GM23248 (cell line): Measurements from ENCODE around the gene DENND6B. TPM values are rescaled to one million over a fixed set of nuclear protein-coding genes. Genes with fewer than 3 reads are reported as not detected.

ENCODE experiments used
- DNase-seq: peaks from one replicate; pipeline ENCODE4 v3.0.0-alpha.2; 2015
- H2AFZ ChIP-seq: fragments of 200-600 bp; sonication (generic); 2 replicates; pipeline ENCODE4 v1.6.1; 2016; ENCODE audit warnings: antibody characterized with exemption
- H3F3A ChIP-seq: fragments of 200-600 bp; sonication (generic); 2 replicates; pipeline ENCODE4 v1.6.1; 2016; ENCODE audit warnings: mild to moderate bottlenecking, antibody characterized with exemption, mixed run types; ENCODE audit not compliant: insufficient read depth
- H3K27ac ChIP-seq: fragments of 200-600 bp; sonication (generic); 2 replicates; pipeline ENCODE4 v1.5.1; 2016; ENCODE audit warnings: mild to moderate bottlenecking
- H3K27me3 ChIP-seq: fragments of 200-600 bp; sonication (generic); replicated peaks from 2 replicates; pipeline ENCODE4 v1.6.1; 2016; ENCODE audit warnings: mild to moderate bottlenecking; ENCODE audit not compliant: insufficient read depth
- H3K36me3 ChIP-seq: fragments of 200-600 bp; sonication (generic); 2 replicates; pipeline ENCODE4 v1.6.1; 2016; ENCODE audit warnings: low read depth, mild to moderate bottlenecking
- H3K4me1 ChIP-seq: fragments of 200-600 bp; sonication (generic); 2 replicates; pipeline ENCODE4 v1.6.1; 2016; ENCODE audit warnings: mild to moderate bottlenecking; ENCODE audit not compliant: insufficient read depth
- H3K4me2 ChIP-seq: fragments of 200-600 bp; sonication (generic); one replicate; pipeline ENCODE4 v1.6.1; 2016; ENCODE audit warnings: mild to moderate bottlenecking; ENCODE audit not compliant: unreplicated experiment
- H3K4me3 ChIP-seq: fragments of 200-600 bp; sonication (generic); 2 replicates; pipeline ENCODE4 v1.5.1; 2016; ENCODE audit warnings: mild to moderate bottlenecking
- H3K79me2 ChIP-seq: fragments of 200-600 bp; sonication (generic); 2 replicates; pipeline ENCODE4 v1.6.1; 2016; ENCODE audit warnings: mild to moderate bottlenecking; ENCODE audit not compliant: insufficient read depth
- H3K9ac ChIP-seq: fragments of 200-600 bp; sonication (generic); 2 replicates; pipeline ENCODE4 v1.6.1; 2016; ENCODE audit warnings: mild to moderate bottlenecking
- H3K9me2 ChIP-seq: fragments of 200-600 bp; sonication (generic); 2 replicates; pipeline ENCODE4 v1.6.1; 2016; ENCODE audit warnings: mixed run types, mild to moderate bottlenecking, moderate library complexity; ENCODE audit not compliant: insufficient read depth
- H3K9me3 ChIP-seq: fragments of 200-600 bp; sonication (generic); one replicate; pipeline ENCODE4 v1.6.1; 2017; ENCODE audit warnings: low read depth
- H4K20me1 ChIP-seq: fragments of 200-600 bp; sonication (generic); 2 replicates; pipeline ENCODE4 v1.6.0; 2016; ENCODE audit not compliant: insufficient read depth
- EZH2 ChIP-seq: fragments of 200-600 bp; sonication (generic); IDR thresholded peaks from 2 replicates; pipeline ENCODE4 v1.6.1; 2018; ENCODE audit warnings: antibody characterized with exemption, mild to moderate bottlenecking; ENCODE audit not compliant: insufficient read depth, poor library complexity, severe bottlenecking
- EZH2phosphoT487 ChIP-seq: fragments of 200-600 bp; sonication (generic); IDR thresholded peaks from 2 replicates; pipeline ENCODE4 v1.6.1; 2018; ENCODE audit warnings: antibody characterized with exemption, moderate library complexity, mild to moderate bottlenecking, low read depth; ENCODE audit not compliant: insufficient read depth
- WGBS, 2 experiments: methylation state at CpG; one replicate each; pipeline ENCODE4 v1.1.6; 2015 to 2017; ENCODE audit warnings: low lambda C conversion rate in 2 of 2, low coverage in 1 of 2; ENCODE audit errors: missing lambda C conversion rate in 2 of 2; 5-methylcytosine and 5-hydroxymethylcytosine counted together
- in situ Hi-C: fragments of 300-500 bp; cut with MboI; formaldehyde crosslinking; loops from 2 replicates; pipeline ENCODE4 v1.15.0; 2020
- polyA plus RNA-seq: library from polyadenylated mRNA; unstranded; fragments of >200 nt; fragmentation: Nextera tagmentation; extraction: Ambion mirVana; gene quantifications from 2 replicates; pipeline ENCODE4 v1.2.1, GENCODE V29; 2016
- total RNA-seq: library from RNA; depleted of rRNA; stranded (reverse); fragments of >200 nt; shearing (Covaris generic); gene quantifications from 2 replicates; pipeline ENCODE4 v1.2.3, GENCODE V29; 2014

DENND6B gene
- total and polyA plus RNA-seq, 2 experiments from 2014 or later, result 5.7 to 6.1 TPM

DNA sequence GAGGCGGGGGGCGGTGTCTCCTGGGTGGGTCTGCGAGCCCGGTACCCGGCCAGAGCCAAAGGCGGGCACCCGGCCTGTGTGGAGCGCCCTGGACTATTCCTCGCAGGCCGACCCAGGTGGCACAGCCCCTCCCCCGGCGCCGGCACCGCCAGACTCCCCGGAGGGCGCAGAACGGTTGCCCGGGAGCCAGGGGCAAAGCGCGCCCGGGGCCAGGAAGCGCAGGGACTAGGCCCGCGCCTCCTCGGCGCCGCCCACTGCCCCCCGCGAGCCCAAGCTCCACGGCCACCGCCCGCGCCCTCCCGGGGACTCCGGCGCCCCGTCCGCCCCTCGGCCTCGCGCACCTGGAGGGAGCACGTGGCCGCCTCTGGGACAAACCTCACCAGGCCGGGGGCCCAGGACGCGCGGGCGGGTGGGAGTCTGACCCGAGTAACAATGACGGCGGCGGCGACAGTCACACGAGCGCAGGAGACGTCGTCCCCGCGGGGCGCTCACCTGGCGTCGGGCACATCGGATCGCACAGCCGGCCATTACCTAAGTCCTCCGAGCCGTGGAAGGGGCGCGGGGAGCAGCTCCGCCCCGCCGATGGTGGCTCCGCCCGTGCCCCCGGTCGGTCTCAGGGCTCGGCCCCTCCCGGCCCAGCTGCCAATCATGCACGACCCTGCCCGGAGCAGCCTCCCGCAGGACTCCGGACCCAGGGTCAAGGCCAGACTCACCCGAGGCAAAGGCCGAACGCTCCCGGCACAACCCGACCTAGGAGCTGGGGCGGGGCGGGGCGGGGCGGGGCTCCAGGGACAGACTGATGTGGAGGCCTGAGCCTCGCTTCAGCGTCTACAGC lies 26.8 kb downstream of the DENND6B start:
- peak overlapping the region; percentile 62 for H3K9ac ChIP-seq
- peak overlapping the region; percentile 51 for H3K4me2 ChIP-seq
- H3K4me1 ChIP-seq, result peaks cover 36% of the 10 kb centered on the region
- H3F3A ChIP-seq, result peaks cover 9% of the 10 kb centered on the region
- peak overlapping the region; percentile 60 for H3K4me3 ChIP-seq
- peak overlapping the region; percentile 33 for H3K27ac ChIP-seq
- H3K9me2 ChIP-seq, result no peaks in the 10 kb centered on the region
- H3K27me3 ChIP-seq, result no peaks in the 10 kb centered on the region
- no peaks in the 10 kb centered on the region; the same call in 1 of the 2 replicates for H4K20me1 ChIP-seq
- H2AFZ ChIP-seq, result no peak overlapping the region
- H3K79me2 ChIP-seq, result peaks cover 99% of the 10 kb centered on the region
- 4 to 10% methylated on average over 25 to 44 of the region's 93 CpGs for WGBS, 2 experiments
- TF ChIP-seq EZH2phosphoT487, result no peak
- no peak for TF ChIP-seq EZH2
- no peaks in the 10 kb centered on the region for H3K9me3 ChIP-seq
- no peaks in the 10 kb centered on the region for H3K36me3 ChIP-seq
- DNase-seq, result peak; percentile 43
- in situ Hi-C loops, result no loop called here

DNA sequence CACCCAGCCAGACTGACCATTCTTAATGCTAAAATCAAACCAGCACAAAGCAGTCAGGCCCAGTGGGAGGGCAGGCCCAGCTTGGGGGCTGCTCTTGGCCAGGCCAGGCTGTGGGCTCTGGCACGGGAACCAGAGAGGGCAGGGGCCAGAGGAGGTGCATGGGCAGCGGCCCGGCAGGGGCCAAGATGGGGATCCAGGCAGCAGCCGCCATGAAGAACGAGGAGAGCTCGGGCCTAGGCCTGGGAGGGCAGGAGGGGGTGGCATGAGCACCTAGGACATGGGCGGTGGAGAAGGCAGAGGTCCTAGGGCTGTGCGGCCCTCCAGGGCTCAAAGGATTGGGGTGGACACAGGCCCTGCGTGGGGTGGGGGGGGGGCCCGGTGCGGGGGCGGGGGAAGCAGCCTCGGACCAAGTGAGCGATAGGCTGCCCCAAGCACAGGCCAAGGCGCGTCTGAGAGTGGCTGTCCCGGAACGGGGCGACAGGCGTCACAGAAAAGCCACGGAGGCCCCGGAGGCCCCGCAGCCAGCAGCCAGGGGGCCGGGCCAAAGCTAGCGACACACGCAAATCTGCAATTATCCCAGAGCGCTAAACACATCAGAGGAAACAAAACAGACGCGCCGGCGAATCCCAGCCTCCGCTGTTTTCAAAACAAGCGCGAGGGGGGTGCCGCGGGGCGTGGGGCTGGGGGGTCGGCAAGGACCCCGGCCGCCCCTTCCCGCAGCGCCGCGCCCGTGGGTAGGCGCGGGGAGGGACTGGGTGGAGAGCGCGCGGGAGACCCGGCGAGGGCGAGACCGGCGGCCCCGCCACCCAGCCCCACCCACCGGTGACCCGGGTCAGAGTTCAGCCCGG lies 27.7 kb downstream of the DENND6B start:
- Histone ChIP-seq H4K20me1 (no peaks in the 10 kb centered on the region; the same call in 1 of the 2 replicates), H3K9me3 (no peaks in the 10 kb centered on the region), H3K79me2 (peaks cover 99% of the 10 kb centered on the region), H3K4me3 (peak overlapping the region; percentile 60), H3K27me3 (no peaks in the 10 kb centered on the region), H3K4me1 (peaks cover 32% of the 10 kb centered on the region), H3K27ac (peak overlapping the region; percentile 58), H3K4me2 (peak overlapping the region; percentile 51), H3K36me3 (no peaks in the 10 kb centered on the region), H3K9ac (peak overlapping the region; percentile 62), H3F3A (peaks cover 9% of the 10 kb centered on the region), H2AFZ (no peak overlapping the region), H3K9me2 (no peaks in the 10 kb centered on the region)
- TF ChIP-seq EZH2 (no peak), EZH2phosphoT487 (no peak)
- DNase-seq, result peak; percentile 68
- 28 to 29% methylated on average over 25 to 59 of the region's 59 CpGs for WGBS, 2 experiments
- in situ Hi-C loops, result no loop called here

DNA sequence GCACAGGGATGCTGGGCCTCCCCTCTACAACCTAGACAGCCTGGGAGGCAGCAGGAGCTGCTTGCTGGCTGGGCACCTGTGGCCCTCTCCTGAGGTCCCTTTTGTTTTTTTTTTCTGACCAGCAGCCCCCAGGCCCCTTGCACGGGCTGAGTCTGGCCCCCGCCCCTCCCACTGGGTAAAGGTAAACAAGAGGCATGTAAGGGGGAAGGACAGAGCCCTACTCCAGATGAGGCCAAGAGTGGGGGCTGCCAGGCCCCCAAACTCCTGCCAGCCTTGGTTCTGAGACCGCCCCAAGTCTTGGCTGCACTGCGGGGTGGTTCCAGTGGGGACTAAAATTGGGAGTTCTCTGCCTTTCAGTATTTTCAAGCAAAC lies 28.6 kb downstream of the DENND6B start:
- no peak overlapping the region for H3K4me2 ChIP-seq
- 0 out of 2 replicates have a peak overlapping the region, but pooled peaks have one; percentile 47 for H3K9ac ChIP-seq
- 78 to 88% methylated on average over 4 of the region's 4 CpGs for WGBS, 2 experiments
- no peaks in the 10 kb centered on the region for H3K27me3 ChIP-seq
- in situ Hi-C loops, result no loop called here
- no peak overlapping the region for H2AFZ ChIP-seq
- H3K9me3 ChIP-seq, result no peaks in the 10 kb centered on the region
- no peaks in the 10 kb centered on the region for H3K9me2 ChIP-seq
- H3K79me2 ChIP-seq, result peaks cover 98% of the 10 kb centered on the region
- H4K20me1 ChIP-seq, result no peaks in the 10 kb centered on the region; the same call in 1 of the 2 replicates
- DNase-seq, result no peak
- no peak overlapping the region for H3K27ac ChIP-seq
- no peak overlapping the region for H3K4me3 ChIP-seq
- peaks cover 30% of the 10 kb centered on the region for H3K4me1 ChIP-seq
- H3F3A ChIP-seq, result peaks cover 9% of the 10 kb centered on the region
- TF ChIP-seq EZH2 (no peak), EZH2phosphoT487 (no peak)
- H3K36me3 ChIP-seq, result no peaks in the 10 kb centered on the region

DNA sequence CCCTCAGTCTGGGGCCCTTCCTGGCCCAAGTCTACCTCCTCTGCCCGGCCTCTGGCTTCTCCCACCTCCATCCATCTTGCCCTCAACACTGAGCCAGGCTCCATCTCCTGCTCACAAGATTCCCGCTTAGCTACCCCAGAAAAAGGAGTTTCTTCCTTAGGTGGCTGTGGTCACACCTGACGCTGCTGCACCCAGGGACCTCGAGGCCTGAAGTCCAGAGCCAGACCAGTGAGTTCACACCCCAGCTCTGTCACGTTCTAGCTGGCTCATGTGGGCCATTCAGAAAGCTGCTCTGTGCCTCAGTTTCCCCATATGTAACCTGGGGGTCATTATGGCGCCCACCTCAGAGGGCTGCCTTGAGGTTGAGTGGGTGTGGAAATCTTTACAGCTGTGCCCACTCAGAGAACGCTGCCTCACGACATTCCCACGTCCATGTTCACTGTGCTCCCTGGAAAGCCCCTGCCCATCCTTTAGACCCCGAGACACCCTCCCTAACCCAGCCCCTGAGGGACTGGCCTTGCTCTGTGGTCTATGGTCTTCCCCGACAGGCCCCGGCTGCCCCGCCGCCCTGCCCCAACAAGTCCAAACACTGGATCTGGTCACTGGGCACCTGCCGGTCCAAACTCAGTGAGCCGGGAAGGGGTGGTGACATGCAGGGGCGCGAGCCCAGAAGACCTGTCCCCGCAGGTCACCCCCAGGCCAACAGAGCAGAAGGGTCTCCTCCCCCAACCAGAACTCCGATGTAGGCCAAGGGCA lies 29.1 kb downstream of the DENND6B start:
- Histone ChIP-seq H3F3A (peaks cover 9% of the 10 kb centered on the region; the same call in 1 of the 2 replicates), H3K9ac (no peak overlapping the region), H4K20me1 (no peaks in the 10 kb centered on the region; the same call in 1 of the 2 replicates), H3K9me2 (no peaks in the 10 kb centered on the region), H3K79me2 (peaks cover 98% of the 10 kb centered on the region), H3K4me2 (no peak overlapping the region), H3K36me3 (no peaks in the 10 kb centered on the region), H3K4me1 (peaks cover 29% of the 10 kb centered on the region), H2AFZ (no peak overlapping the region), H3K27ac (no peak overlapping the region), H3K4me3 (no peak overlapping the region), H3K27me3 (no peaks in the 10 kb centered on the region), H3K9me3 (no peaks in the 10 kb centered on the region)
- TF ChIP-seq EZH2phosphoT487 (no peak), EZH2 (no peak)
- in situ Hi-C loops, result no loop called here
- no peak for DNase-seq
- 92 to 95% methylated on average over 16 to 20 of the region's 20 CpGs for WGBS, 2 experiments
